GM19099 (cell line): ENCODE measurements around the gene GSPT1.
"Not testable (repeated sequence)": the region's sequence is repeated elsewhere in the genome, so short reads cannot be mapped to it uniquely, and the experiment has no call there.

Experiments
- POLR2A ChIP-seq: IDR thresholded peaks from 3 replicates; pipeline ENCODE4 v1.6.1; 2011; ENCODE audit warnings: low read depth; ENCODE audit not compliant: insufficient read length; ENCODE audit errors: extremely low read depth

Gene GSPT1

DNA sequence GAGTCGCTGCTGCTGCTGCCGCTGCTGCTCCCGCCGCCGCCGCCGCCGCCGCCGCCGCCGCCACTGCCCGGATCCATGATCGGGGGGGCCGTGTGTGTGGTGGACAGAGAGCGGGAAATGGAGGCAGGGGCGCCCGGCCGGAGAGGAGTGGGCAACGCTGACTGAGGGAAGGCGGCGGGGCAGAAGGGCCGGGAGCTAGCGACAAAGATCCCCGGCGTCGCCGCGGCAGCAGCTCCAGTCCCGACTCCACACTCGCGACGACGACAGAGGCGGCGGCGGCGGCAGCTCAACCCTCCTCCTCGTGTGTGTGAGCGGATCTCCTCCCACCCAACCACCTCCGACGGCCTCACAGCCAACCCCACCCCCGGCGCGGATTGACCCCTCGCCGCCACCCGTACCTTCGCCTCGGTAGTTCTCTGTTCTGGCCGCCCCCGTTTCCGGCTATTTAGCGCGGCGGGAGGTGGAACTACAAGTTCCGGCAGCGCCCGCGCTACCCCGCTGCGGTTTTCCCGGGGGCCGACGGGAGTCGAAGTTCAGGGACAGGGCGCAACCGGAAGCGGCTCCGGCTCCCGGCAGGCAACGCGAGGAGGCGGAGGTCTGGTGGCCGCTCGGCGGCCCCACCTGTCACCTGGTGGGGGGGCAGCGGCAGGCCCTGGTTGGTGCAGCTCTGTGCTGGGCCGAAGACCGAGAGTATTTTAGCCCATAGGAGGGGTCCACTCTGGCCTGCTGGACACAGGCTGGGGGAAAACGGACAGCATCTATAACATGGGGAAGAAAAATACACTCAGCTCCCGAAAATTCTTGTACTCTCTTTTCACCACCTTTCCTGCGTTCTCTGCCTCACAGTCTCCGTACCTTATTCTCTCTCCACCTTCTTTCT lies at the start of gene GSPT1:
Gene GSPT1 (minus strand): TSS at position 313 of the 880 bp plus-strand sequence. CDS start 236 bp downstream, at position 77.
- peak; percentile 76 for TF ChIP-seq POLR2A

GRCh38 chr16:11964761-11965551 lies 49.2 kb upstream of the GSPT1 start, which contains the start of gene TNFRSF17:
TSS of gene TNFRSF17 (plus strand) at chr16:11965210. CDS start at chr16:11965325, 115 bp downstream.
- TF ChIP-seq POLR2A = peak; percentile 73

DNA sequence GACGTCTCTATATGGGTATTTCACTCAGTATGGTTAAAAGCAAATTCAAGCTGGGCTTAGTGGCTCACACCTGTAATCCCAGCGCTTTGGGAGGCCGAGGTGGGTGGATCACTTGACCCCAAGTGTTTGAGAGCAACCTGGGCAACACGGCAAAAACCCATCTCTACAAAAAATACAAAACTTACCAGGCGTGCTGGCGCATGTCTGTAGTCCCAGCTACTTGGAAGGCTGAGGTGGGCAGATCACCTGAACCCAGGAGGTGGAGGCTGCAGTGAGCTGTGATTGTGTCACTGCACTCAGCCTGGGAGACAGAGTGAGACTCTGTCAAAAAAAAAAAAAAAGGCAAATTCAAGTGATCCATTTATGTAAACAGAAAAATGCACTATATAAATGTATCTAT lies 48.0 kb upstream of the GSPT1 start:
- no peak for TF ChIP-seq POLR2A

DNA sequence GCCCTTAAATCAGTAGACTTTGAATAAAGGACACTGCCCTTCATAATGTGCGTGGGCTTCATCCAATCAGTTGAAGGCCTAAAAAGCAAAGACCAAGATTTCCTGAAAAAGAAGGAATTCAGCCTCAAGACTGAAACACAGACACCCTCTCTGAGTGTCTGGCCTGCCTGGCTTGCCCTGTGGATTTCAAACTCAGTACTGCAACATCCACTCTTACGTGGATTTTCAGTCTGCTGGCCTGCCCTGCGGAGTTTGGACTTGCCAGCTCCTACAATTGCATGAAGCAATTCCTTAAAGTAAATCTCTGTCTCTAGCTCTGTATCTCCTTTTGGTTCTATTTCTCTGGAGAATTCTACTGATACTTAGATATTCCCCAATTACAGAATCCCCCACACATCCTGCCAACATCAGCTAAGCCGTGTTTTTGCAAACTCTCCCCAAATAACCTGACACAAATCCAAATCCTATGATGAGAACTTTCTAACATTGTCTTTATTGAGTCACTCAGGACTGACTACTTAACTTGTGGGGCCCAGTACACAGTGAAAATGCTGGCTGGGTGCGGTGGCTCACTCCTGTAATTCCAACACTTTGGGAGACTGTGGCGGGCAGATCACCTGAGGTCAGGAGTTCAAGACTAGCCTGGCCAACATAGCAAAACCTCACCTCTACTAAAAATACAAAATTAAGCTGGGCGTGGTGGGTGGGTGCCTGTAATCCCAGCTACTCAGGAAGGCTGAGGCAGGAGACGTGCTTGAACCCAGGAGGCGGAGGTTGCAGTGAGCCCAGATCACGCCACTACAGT lies 42.0 kb upstream of the GSPT1 start:
- TF ChIP-seq POLR2A = no peak

- TF ChIP-seq POLR2A = no peak
Measured at GRCh38 chr16:11956558-11956957, 40.8 kb upstream of the GSPT1 start.

GRCh38 chr16:11955713-11956123 lies 40.0 kb upstream of the GSPT1 start:
- TF ChIP-seq POLR2A = no peak

- TF ChIP-seq POLR2A = no peak
Measured at GRCh38 chr16:11950388-11950787, 34.6 kb upstream of the GSPT1 start.

- no peak for TF ChIP-seq POLR2A
Measured at GRCh38 chr16:11949527-11949926, 33.8 kb upstream of the GSPT1 start.

GRCh38 chr16:11948819-11949218 lies 33.1 kb upstream of the GSPT1 start:
- no peak for TF ChIP-seq POLR2A

GRCh38 chr16:11946433-11946832 lies 30.7 kb upstream of the GSPT1 start:
- TF ChIP-seq POLR2A = no peak

- TF ChIP-seq POLR2A = not testable (repeated sequence)
Measured at GRCh38 chr16:11941945-11942344, 26.2 kb upstream of the GSPT1 start, which contains the start of gene NPIPB2. TSS of gene NPIPB2 (minus strand) at chr16:11942045. CDS start at chr16:11942045, 0 bp downstream.

DNA sequence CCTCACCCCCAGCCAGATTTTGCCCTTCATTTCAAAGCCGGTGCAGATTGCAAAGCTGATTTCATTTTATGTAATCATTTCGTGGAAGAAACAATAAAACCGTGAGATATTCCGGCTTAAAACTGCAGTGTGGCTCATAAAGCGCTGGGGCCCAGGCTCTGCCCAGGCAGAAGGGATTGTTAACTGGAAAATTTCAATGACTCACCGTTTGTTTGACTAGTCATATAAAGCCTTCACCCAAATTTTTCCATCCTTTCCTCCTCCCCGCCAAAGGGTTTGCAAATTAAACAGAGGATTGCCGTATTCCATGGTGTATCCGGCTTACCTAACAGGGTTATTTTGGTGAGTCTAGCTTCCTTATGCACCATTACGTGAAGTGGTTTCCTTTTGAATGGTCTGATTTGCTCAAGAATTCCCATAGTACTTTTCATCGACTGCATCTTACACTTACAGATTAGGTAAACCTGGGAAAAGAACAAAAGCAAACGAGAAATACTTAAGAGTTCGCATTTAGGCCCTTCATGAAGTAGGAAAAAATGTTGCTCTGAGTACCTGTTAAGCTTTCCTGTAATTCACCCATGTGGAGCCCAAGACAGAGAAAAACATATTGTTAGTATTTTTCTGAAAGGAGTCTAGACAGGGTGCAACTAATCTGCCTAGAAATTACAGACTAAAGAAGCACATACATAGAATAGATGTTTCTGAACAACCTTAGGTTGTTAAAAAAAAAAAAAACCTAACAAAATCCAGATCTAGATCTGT lies 949 bp upstream of the GSPT1 start:
- no peak for TF ChIP-seq POLR2A

- TF ChIP-seq POLR2A = no peak
Measured at GRCh38 chr16:11915114-11915643, 577 bp downstream of the GSPT1 start.
